NB4 (cell line): Measurements from ENCODE around the gene ASPG.

Experiments
- MYC ChIP-seq: IDR thresholded peaks from 2 replicates; pipeline ENCODE4 v1.6.1; 2011; ENCODE audit warnings: low read depth, low read length
- POLR2A ChIP-seq: IDR thresholded peaks from 2 replicates; pipeline ENCODE4 v1.6.1; 2011; ENCODE audit warnings: mild to moderate bottlenecking; ENCODE audit not compliant: insufficient read length; ENCODE audit errors: extremely low read depth
- TF ChIP-seq, protein P1 (sequence below): IDR thresholded peaks from one replicate; pipeline ENCODE4 v1.5.1; 2012; ENCODE audit warnings: low read depth, low read length
- TF ChIP-seq, protein P2 (sequence below): IDR thresholded peaks from 2 replicates; pipeline ENCODE4 v1.6.1; 2011; ENCODE audit warnings: low read depth, low read length

DNA sequence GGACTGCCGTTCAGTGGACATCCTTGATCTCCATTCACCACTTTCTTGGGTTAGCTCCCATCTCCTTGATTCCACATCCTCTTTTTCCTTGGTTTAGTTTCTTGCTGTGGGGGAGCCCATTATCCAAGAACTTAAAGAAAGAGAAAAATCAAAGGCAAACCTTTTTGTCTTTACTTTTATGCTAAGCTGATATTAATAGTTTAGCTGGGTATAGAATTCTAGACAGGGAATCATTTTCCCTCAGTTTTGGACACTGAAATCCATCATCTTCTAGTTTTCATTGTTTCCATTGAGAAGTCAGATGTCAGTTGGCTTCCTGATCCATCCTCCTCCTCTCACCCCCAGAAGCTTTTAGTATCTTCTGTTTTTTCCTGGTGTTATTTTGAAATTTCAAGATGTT, 44.1 kb downstream of the ASPG start:
- TF ChIP-seq POLR2A (no peak), MYC (no peak)
- TF ChIP-seq, protein P1, sequence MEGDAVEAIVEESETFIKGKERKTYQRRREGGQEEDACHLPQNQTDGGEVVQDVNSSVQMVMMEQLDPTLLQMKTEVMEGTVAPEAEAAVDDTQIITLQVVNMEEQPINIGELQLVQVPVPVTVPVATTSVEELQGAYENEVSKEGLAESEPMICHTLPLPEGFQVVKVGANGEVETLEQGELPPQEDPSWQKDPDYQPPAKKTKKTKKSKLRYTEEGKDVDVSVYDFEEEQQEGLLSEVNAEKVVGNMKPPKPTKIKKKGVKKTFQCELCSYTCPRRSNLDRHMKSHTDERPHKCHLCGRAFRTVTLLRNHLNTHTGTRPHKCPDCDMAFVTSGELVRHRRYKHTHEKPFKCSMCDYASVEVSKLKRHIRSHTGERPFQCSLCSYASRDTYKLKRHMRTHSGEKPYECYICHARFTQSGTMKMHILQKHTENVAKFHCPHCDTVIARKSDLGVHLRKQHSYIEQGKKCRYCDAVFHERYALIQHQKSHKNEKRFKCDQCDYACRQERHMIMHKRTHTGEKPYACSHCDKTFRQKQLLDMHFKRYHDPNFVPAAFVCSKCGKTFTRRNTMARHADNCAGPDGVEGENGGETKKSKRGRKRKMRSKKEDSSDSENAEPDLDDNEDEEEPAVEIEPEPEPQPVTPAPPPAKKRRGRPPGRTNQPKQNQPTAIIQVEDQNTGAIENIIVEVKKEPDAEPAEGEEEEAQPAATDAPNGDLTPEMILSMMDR, result no peak
- TF ChIP-seq, protein P2, sequence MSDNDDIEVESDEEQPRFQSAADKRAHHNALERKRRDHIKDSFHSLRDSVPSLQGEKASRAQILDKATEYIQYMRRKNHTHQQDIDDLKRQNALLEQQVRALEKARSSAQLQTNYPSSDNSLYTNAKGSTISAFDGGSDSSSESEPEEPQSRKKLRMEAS, result no peak
